OCI-LY7 (cell line): ENCODE measurements around the gene PELI2. TPM values are rescaled to one million over a fixed set of nuclear protein-coding genes. Genes with fewer than 3 reads are reported as not detected.

Experiments
- BruUV-seq: library from RNA; stranded (reverse); fragments of 400-500 nt; replicated peaks from 2 replicates; lab custom pipeline; 2021; lab: Mats Ljungman, UMichigan
- CTCF ChIA-PET: fragments of 300-600 bp; sonication (Branson Sonifier 250); formaldehyde crosslinking; loops from one replicate; lab custom pipeline; 2022; ENCODE audit warnings: antibody characterized with exemption; ENCODE audit not compliant: unreplicated experiment; lab: Charles Lee
- POLR2A ChIA-PET: fragments of 300-600 bp; sonication (Branson Sonifier 250); formaldehyde crosslinking; loops from one replicate; lab custom pipeline; 2022; ENCODE audit warnings: antibody characterized with exemption; lab: Charles Lee
- DNase-seq: peaks from one replicate; pipeline ENCODE4 v3.0.0-alpha.2; 2015; ENCODE audit warnings: low spot score
- H2AFZ ChIP-seq: fragments of 200-600 bp; sonication (generic), shearing (Covaris generic); 2 replicates; pipeline ENCODE4 v1.6.1; 2014; ENCODE audit warnings: mild to moderate bottlenecking, antibody characterized with exemption, low read length, moderate library complexity
- H3K27ac ChIP-seq: fragments of 200-600 bp; sonication (generic); 2 replicates; pipeline ENCODE4 v1.5.1; 2014; ENCODE audit warnings: mixed run types, low read depth, mild to moderate bottlenecking, moderate library complexity, low read length, inconsistent platforms; ENCODE audit not compliant: poor library complexity, severe bottlenecking
- H3K36me3 ChIP-seq: fragments of 200-600 bp; sonication (generic); 2 replicates; pipeline ENCODE4 v1.6.1; 2014; ENCODE audit warnings: mild to moderate bottlenecking, antibody characterized with exemption, low read length, moderate library complexity, mixed read lengths; ENCODE audit not compliant: insufficient read depth
- H3K4me1 ChIP-seq: fragments of 200-600 bp; sonication (generic); 2 replicates; pipeline ENCODE4 v1.5.1; 2014; ENCODE audit warnings: mild to moderate bottlenecking, low read length; ENCODE audit not compliant: insufficient read depth, poor library complexity, severe bottlenecking
- H3K4me2 ChIP-seq: fragments of 200-600 bp; sonication (generic); 2 replicates; pipeline ENCODE4 v1.6.1; 2014; ENCODE audit warnings: mild to moderate bottlenecking, low read length
- H3K4me3 ChIP-seq: fragments of 200-600 bp; sonication (generic); 2 replicates; pipeline ENCODE4 v1.5.1; 2014; ENCODE audit warnings: mild to moderate bottlenecking, low read depth, low read length; ENCODE audit not compliant: poor library complexity, severe bottlenecking
- H3K79me2 ChIP-seq: fragments of 200-600 bp; sonication (generic); 2 replicates; pipeline ENCODE4 v1.6.1; 2016; ENCODE audit warnings: low read depth, mild to moderate bottlenecking, low read length, moderate library complexity, mixed read lengths; ENCODE audit not compliant: insufficient read depth
- H3K9me2 ChIP-seq: fragments of 200-600 bp; sonication (generic); 2 replicates; pipeline ENCODE4 v1.6.1; 2016; ENCODE audit warnings: mild to moderate bottlenecking, low read length, mixed read lengths; ENCODE audit not compliant: insufficient read depth
- H3K9me3 ChIP-seq: fragments of 200-600 bp; sonication (generic); 2 replicates; pipeline ENCODE4 v1.6.1; 2014; ENCODE audit warnings: mild to moderate bottlenecking, mixed run types, low read length, mixed read lengths
- H4K20me1 ChIP-seq: fragments of 200-600 bp; sonication (generic); 2 replicates; pipeline ENCODE4 v1.6.1; 2014; ENCODE audit warnings: mild to moderate bottlenecking, antibody characterized with exemption, low read length, moderate library complexity, mixed read lengths; ENCODE audit not compliant: insufficient read depth
- CTCF ChIP-seq: fragments of 200-600 bp; sonication (generic); conservative IDR thresholded peaks from 2 replicates; pipeline ENCODE4 v1.5.1; 2014; ENCODE audit warnings: mild to moderate bottlenecking, antibody characterized with exemption, low read length, moderate library complexity, mixed read lengths
- EZH2phosphoT487 ChIP-seq: fragments of 200-600 bp; sonication (generic); IDR thresholded peaks from 2 replicates; pipeline ENCODE4 v1.6.1; 2018; ENCODE audit warnings: low read depth, borderline replicate concordance, mild to moderate bottlenecking, mixed run types, antibody characterized with exemption, low read length, moderate library complexity, mixed read lengths
- intact Hi-C: fragments of 100-400 bp; cut with micrococcal nuclease; formaldehyde crosslinking; loops from one replicate; pipeline ENCODE4 v1.10.0; 2022; ENCODE audit not compliant: unreplicated experiment
- total RNA-seq, 2 experiments: library from RNA; depleted of rRNA in 1 of 2; stranded (reverse); fragments of >200 nt in 1 of 2; shearing (Covaris generic) in 1 of 2; gene quantifications; 2 replicates each; pipeline ENCODE4 v1.2.3, GENCODE V29; 2014 to 2022

PELI2 gene
- total RNA-seq, 2 experiments from 2014 or later, result 2.8 to 3.8 TPM

GRCh38 chr14:56341766-56342493, 223.7 kb downstream of the PELI2 start:
- Histone ChIP-seq H3K9me2 (no peaks in the 10 kb centered on the region), H3K9me3 (no peaks in the 10 kb centered on the region), H2AFZ (no peak overlapping the region), H3K79me2 (no peaks in the 10 kb centered on the region), H3K4me1 (no peaks in the 10 kb centered on the region), H3K4me3 (no peak overlapping the region), H3K4me2 (no peak overlapping the region), H4K20me1 (no peaks in the 10 kb centered on the region), H3K27ac (no peak overlapping the region), H3K36me3 (no peaks in the 10 kb centered on the region)
- intact Hi-C loops, result loop anchor here (2.0 kb wide), 1 partner anchor 477 kb away; no protein-coding TSS in a partner anchor
- POLR2A ChIA-PET, result interaction anchor here (0.6 kb wide), 1 partner anchor 303 kb away, joined by 3 read pairs; no protein-coding TSS in a partner anchor
- TF ChIP-seq CTCF (no peak), EZH2phosphoT487 (no peak)
- BruUV-seq, result no TSS peak
- no peak for DNase-seq
- CTCF ChIA-PET, result no interaction called here

GRCh38 chr14:56342494-56342942, 224.3 kb downstream of the PELI2 start:
- POLR2A ChIA-PET, result interaction anchor here (0.6 kb wide), 1 partner anchor 136 kb away, joined by 3 read pairs; no protein-coding TSS in a partner anchor
- CTCF ChIA-PET, result no interaction called here
- Histone ChIP-seq H3K9me3 (no peaks in the 10 kb centered on the region), H3K4me3 (no peak overlapping the region), H2AFZ (no peak overlapping the region), H3K79me2 (no peaks in the 10 kb centered on the region), H3K4me2 (no peak overlapping the region), H3K4me1 (no peaks in the 10 kb centered on the region), H3K9me2 (no peaks in the 10 kb centered on the region), H3K27ac (no peak overlapping the region), H4K20me1 (no peaks in the 10 kb centered on the region), H3K36me3 (no peaks in the 10 kb centered on the region)
- no peak for DNase-seq
- intact Hi-C loops, result no loop called here
- TF ChIP-seq EZH2phosphoT487 (no peak), CTCF (no peak)
- no TSS peak for BruUV-seq

GRCh38 chr14:56349960-56350359, 231.7 kb downstream of the PELI2 start:
- DNase-seq, result no peak
- no peak overlapping the region for H3K4me3 ChIP-seq
- POLR2A ChIA-PET, result no interaction called here
- no peak for TF ChIP-seq CTCF
- TF ChIP-seq EZH2phosphoT487, result no peak
- H2AFZ ChIP-seq, result no peak overlapping the region
- H3K36me3 ChIP-seq, result no peaks in the 10 kb centered on the region
- no peaks in the 10 kb centered on the region for H4K20me1 ChIP-seq
- no TSS peak for BruUV-seq
- no peaks in the 10 kb centered on the region for H3K9me3 ChIP-seq
- CTCF ChIA-PET, result no interaction called here
- intact Hi-C loops, result no loop called here
- H3K9me2 ChIP-seq, result no peaks in the 10 kb centered on the region
- H3K79me2 ChIP-seq, result no peaks in the 10 kb centered on the region
- H3K4me2 ChIP-seq, result no peak overlapping the region
- no peak overlapping the region for H3K27ac ChIP-seq
- H3K4me1 ChIP-seq, result no peaks in the 10 kb centered on the region
